ENCODE results near the gene CALML5.

DNA sequence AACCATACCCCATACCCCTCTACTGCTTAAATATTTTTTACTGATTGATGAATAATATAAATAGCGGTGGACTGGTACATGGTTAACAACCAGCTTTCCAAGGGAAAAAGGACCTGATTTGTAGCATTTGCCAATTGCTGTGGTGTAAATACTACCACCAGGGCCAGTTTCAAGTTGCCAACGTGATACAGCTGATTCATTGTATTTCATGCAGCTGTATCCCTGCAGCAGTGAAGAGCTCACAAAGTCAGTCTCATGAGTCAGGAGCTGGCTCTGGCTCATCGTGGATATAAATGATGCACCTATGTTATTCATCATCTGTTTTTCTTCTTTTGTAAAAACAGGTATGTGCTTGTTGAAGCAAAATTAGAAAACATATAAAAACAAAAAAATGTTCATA is 15.2 kb downstream of the CALML5 start:
- TF ChIP-seq, protein P1, sequence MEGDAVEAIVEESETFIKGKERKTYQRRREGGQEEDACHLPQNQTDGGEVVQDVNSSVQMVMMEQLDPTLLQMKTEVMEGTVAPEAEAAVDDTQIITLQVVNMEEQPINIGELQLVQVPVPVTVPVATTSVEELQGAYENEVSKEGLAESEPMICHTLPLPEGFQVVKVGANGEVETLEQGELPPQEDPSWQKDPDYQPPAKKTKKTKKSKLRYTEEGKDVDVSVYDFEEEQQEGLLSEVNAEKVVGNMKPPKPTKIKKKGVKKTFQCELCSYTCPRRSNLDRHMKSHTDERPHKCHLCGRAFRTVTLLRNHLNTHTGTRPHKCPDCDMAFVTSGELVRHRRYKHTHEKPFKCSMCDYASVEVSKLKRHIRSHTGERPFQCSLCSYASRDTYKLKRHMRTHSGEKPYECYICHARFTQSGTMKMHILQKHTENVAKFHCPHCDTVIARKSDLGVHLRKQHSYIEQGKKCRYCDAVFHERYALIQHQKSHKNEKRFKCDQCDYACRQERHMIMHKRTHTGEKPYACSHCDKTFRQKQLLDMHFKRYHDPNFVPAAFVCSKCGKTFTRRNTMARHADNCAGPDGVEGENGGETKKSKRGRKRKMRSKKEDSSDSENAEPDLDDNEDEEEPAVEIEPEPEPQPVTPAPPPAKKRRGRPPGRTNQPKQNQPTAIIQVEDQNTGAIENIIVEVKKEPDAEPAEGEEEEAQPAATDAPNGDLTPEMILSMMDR (IDR thresholded peaks at IDR 0.05) = no peak
- no peak for TF ChIP-seq POLR2A (IDR thresholded peaks at IDR 0.05)

Measured in thyroid gland (tissue), 4 donors.